Lower lobe of right lung (tissue), 2 donors: ENCODE measurements around the gene DHRS2. TPM values are rescaled to one million over a fixed set of nuclear protein-coding genes. Genes with fewer than 3 reads are reported as not detected.

Experiments used
- ATAC-seq, 2 donors: fragments of 200-7000 bp; cut with Tn5 transposase; one replicate each; pipeline ENCODE4 v1.9.1; 2020 to 2022; ENCODE audit warnings: mild to moderate bottlenecking in 2 of 2, moderate library complexity in 2 of 2
- DNase-seq: peaks from one replicate; pipeline ENCODE4 v3.0.0-alpha.2; 2020
- H3K27ac ChIP-seq: fragments of 200-600 bp; one replicate; pipeline ENCODE4 v1.8.0; 2022
- H3K27me3 ChIP-seq: fragments of 200-600 bp; one replicate; pipeline ENCODE4 v1.8.0; 2022; ENCODE audit warnings: low read depth
- H3K36me3 ChIP-seq: fragments of 200-600 bp; one replicate; pipeline ENCODE4 v1.8.0; 2022; ENCODE audit warnings: mild to moderate bottlenecking
- H3K4me1 ChIP-seq: fragments of 200-600 bp; one replicate; pipeline ENCODE4 v1.8.0; 2022
- H3K4me3 ChIP-seq: fragments of 200-600 bp; one replicate; pipeline ENCODE4 v1.8.0; 2022; ENCODE audit warnings: mild to moderate bottlenecking
- H3K9me3 ChIP-seq: fragments of 200-600 bp; one replicate; pipeline ENCODE4 v1.8.0; 2022
- intact Hi-C: fragments of 100-400 bp; cut with DNase I; formaldehyde crosslinking; loops from one replicate; pipeline ENCODE4 v1.11.0; 2022
- total RNA-seq: library from RNA; stranded (reverse); fragmentation: NEBNext Ultra II Directional; extraction: Animal tissue kit (Norgen Biotek cat#: 25700); gene quantifications from one replicate; pipeline ENCODE4 v1.2.1, GENCODE V29; 2021
- TF ChIP-seq, protein P1 (sequence below): fragments of 200-600 bp; IDR thresholded peaks from one replicate; pipeline ENCODE4 v1.8.0; 2022; ENCODE audit warnings: antibody characterized with exemption, mild to moderate bottlenecking
- donor health status: DM: no; HTN: yes; CAD: no; lungs with severe emphysema.

Gene DHRS2
- total RNA-seq, 1 donor from 2014 or later, result 1.2 TPM

DNA sequence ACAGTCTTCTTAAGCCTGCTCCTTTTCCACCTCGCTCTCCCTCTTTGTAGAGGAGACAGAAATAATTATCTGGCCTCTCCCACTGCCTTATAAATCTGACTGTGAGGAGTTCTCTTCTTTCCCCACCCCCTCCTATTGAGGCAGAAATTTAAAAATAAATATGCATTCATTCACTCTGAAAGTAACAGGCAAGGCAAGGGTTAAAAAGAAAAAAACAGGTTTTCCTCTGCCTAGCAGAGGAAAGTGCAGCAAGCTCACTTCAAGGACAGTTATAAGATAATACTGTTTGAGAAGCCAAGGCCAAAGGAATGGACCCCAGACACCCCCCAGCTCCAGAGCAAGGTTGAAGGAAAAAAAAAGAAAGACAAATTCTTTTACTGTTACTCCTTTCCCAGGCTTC, 56.3 kb downstream of the DHRS2 start:
- H3K36me3 ChIP-seq, result no peaks in the 10 kb centered on the region
- H3K27ac ChIP-seq, result no peak overlapping the region
- intact Hi-C loops, result no loop called here
- no peak for DNase-seq
- peaks cover 19% of the 10 kb centered on the region for H3K4me1 ChIP-seq
- TF ChIP-seq, protein P1, sequence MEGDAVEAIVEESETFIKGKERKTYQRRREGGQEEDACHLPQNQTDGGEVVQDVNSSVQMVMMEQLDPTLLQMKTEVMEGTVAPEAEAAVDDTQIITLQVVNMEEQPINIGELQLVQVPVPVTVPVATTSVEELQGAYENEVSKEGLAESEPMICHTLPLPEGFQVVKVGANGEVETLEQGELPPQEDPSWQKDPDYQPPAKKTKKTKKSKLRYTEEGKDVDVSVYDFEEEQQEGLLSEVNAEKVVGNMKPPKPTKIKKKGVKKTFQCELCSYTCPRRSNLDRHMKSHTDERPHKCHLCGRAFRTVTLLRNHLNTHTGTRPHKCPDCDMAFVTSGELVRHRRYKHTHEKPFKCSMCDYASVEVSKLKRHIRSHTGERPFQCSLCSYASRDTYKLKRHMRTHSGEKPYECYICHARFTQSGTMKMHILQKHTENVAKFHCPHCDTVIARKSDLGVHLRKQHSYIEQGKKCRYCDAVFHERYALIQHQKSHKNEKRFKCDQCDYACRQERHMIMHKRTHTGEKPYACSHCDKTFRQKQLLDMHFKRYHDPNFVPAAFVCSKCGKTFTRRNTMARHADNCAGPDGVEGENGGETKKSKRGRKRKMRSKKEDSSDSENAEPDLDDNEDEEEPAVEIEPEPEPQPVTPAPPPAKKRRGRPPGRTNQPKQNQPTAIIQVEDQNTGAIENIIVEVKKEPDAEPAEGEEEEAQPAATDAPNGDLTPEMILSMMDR, result no peak
- no peak overlapping the region for H3K4me3 ChIP-seq
- no peaks in the 10 kb centered on the region for H3K9me3 ChIP-seq
- no peak for ATAC-seq
- H3K27me3 ChIP-seq, result peaks cover 7% of the 10 kb centered on the region

DNA sequence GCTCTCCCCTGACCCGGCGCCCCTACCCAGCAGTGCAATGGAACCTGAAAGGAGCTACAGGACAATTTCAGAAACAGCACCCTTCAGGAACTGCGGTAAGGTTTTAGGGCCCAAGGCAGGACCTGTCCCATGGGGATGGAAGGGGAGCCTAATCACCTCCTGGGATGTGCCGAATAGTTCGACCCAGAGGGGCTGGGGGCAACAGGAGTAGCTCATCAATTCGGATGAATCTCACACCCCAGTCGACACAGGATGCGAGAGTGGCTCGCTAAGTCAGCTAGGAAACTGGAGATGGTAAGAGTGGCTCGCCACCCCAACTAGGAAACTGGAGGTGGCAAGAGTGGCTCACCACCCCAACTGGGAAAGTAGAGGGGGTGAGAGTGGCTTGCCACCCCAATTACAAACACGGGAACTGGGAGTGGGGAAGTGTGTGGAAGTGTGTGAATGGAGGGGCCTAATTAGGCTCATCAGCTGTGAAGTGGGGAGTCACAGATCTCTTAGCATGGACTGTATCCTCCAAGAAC, 57.1 kb downstream of the DHRS2 start:
- H3K9me3 ChIP-seq, result no peaks in the 10 kb centered on the region
- no peaks in the 10 kb centered on the region for H3K36me3 ChIP-seq
- H3K27ac ChIP-seq, result no peak overlapping the region
- peaks cover 19% of the 10 kb centered on the region for H3K4me1 ChIP-seq
- ATAC-seq, result no peak
- TF ChIP-seq, protein P1, result no peak
- peaks cover 7% of the 10 kb centered on the region for H3K27me3 ChIP-seq
- intact Hi-C loops, result no loop called here
- H3K4me3 ChIP-seq, result no peak overlapping the region
- no peak for DNase-seq

DNA sequence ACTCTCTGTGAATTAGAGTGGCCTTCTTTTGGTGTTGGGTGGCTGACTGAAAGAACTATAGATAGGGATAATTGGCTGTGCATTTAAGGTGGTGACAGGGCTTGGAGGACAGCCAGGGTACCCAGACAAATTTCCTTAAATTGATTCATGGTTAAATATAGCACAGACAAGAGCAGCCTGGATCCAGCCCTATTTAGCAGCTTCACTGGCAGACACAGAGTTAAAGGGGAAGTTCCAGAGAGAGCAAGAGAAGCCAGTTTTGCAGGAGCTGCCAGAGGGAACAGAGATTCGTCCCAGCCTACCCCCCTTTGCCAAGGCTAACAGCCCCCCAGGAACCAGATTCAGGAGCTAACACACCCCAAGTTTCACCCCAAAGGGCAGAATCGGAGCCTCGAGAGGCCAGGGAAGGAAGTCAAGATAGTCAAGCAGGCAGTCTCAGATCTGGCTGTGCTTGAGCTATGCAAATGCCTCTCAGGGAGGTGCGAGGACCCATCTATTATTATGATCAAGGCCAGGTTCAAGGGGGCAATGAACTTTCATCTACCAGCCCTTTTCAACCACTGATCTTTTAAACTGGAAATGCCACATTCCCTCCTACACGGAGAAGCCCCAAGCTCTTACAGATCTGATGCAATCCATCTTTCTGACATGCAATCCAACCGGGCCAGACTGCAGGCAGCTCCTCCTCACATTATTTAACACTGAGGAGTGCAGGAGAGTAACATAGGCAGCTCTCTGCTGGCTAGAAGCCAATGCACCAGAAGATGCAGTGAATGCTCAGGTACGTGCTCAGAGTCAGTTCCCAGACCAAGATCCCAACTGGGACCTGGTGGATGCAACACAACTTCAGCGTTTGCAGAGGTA, 58.2 kb downstream of the DHRS2 start:
- Histone ChIP-seq H3K27ac (no peak overlapping the region), H3K4me1 (peaks cover 19% of the 10 kb centered on the region), H3K4me3 (no peak overlapping the region), H3K9me3 (no peaks in the 10 kb centered on the region), H3K27me3 (peaks cover 7% of the 10 kb centered on the region), H3K36me3 (no peaks in the 10 kb centered on the region)
- ATAC-seq (peak; percentile 35 to 37), DNase-seq (no peak)
- intact Hi-C loops, result no loop called here
- TF ChIP-seq, protein P1, result no peak

Other genes starting within 250 kb of the DHRS2 start
- 0.62 TPM for gene MYH6, start 228.1 kb upstream of the DHRS2 start, total RNA-seq
- gene MYH7, start 200.7 kb upstream of the DHRS2 start, total RNA-seq, result 0.09 TPM
- gene NGDN, start 166.7 kb upstream of the DHRS2 start, total RNA-seq, result 33.3 TPM
- 5.1 TPM for gene ZFHX2, start 84.6 kb upstream of the DHRS2 start, total RNA-seq
- gene THTPA, start 80.1 kb upstream of the DHRS2 start, total RNA-seq, result 19.1 TPM
- gene AP1G2, start 68.6 kb upstream of the DHRS2 start, total RNA-seq, result 146 TPM
- 5.1 TPM for gene JPH4, start 57.6 kb upstream of the DHRS2 start, total RNA-seq